Ramos (cell line): ENCODE data around the gene FHL3.
"Not testable (repeated sequence)": the region's sequence is repeated elsewhere in the genome, so short reads cannot be mapped to it uniquely, and the experiment has no call there.

Source experiments
- in situ Hi-C: fragments of 300-500 bp; cut with MboI; formaldehyde crosslinking; loops from one replicate; pipeline ENCODE4 v1.14.3; 2022; ENCODE audit warnings: low sequenced_read_pairs; ENCODE audit not compliant: unreplicated experiment

The FHL3 gene

GRCh38 chr1:37997256-37998088 is 7.8 kb downstream of the FHL3 start:
- in situ Hi-C loops: loop anchor here (10.0 kb wide), 1 partner anchor 403 kb away; the partner anchor contains the start of gene GNL2

GRCh38 chr1:37995751-37996345 is 9.5 kb downstream of the FHL3 start:
- in situ Hi-C loops: loop anchor here (10.0 kb wide), 1 partner anchor 401 kb away; the partner anchor contains the start of gene GNL2

GRCh38 chr1:37994886-37995566 is 10.3 kb downstream of the FHL3 start:
- in situ Hi-C loops: loop anchor here (10.0 kb wide), 1 partner anchor 400 kb away; the partner anchor contains the start of gene GNL2

GRCh38 chr1:37989361-37989930 is 15.9 kb downstream of the FHL3 start:
- in situ Hi-C loops: no loop called here

GRCh38 chr1:37987679-37988078 is 17.6 kb downstream of the FHL3 start:
- in situ Hi-C loops: no loop called here

GRCh38 chr1:37983546-37983945 is 21.8 kb downstream of the FHL3 start:
- in situ Hi-C loops: no loop called here

DNA sequence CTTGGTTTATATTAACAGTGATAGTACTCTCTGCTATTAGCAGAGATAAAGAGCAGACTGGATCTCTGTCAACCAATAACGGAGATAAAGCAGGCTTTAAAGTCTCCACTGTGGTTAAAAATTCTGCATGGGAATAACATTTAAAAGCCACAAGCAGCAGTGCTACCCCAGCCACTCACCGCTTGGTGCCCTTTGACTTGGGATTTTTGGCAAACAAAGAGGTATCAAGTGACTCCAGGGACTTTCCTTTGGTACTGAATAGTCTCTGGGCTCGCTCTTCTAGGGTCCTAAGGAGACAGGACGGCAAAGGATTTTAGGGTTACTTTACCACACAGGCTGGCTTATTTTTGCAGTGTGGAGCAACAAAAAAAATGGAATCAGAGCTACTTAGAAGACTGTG is 26.8 kb downstream of the FHL3 start:
- in situ Hi-C loops: no loop called here

DNA sequence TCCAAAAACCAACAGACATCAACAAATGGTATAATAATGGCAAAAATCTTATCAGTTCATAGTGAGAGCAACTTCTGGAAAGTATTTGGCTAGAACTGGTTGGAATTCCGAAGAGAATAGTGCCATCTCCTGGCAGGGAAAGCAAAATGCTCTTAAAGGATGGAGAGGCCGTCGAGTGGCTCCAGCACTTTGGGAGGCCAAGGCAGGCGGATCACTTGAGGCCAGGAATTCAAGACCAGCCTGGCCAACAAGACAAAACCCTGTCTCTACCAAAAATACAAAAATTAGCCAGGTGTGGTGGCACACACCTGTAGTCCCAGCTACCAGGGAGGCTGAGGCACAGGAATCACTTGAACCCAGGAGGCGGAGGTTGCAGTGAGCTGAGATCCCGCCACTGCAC is 30.2 kb downstream of the FHL3 start:
- in situ Hi-C loops: not testable (repeated sequence)

GRCh38 chr1:37974567-37974966 is 30.7 kb downstream of the FHL3 start:
- in situ Hi-C loops: no loop called here

- in situ Hi-C loops: not testable (repeated sequence)
These were observed 31.6 kb downstream of the FHL3 start for GRCh38 chr1:37973684-37974083.

DNA sequence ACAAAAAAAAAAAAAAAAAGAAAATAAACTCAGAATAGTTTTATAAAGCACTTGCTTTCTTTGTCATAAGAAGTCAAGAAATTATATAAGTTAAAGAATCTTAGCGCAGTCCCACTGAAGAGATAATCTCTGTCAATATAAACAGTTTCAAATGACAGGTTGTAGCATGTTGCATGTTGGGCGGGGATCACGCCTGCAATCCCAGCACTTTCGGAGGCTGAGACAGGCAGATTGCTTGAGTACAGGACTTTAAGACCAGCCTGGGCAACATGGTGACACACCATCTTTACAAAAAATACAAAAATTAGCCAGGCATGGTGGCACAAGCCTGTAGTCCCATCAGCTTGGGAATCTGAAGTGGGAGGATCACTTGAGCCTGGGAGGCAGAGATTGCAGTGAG is 40.0 kb downstream of the FHL3 start:
- in situ Hi-C loops: loop anchor here (5.0 to 10.0 kb wide), 2 partner anchors 73 to 90 kb away; no protein-coding TSS in a partner anchor

DNA sequence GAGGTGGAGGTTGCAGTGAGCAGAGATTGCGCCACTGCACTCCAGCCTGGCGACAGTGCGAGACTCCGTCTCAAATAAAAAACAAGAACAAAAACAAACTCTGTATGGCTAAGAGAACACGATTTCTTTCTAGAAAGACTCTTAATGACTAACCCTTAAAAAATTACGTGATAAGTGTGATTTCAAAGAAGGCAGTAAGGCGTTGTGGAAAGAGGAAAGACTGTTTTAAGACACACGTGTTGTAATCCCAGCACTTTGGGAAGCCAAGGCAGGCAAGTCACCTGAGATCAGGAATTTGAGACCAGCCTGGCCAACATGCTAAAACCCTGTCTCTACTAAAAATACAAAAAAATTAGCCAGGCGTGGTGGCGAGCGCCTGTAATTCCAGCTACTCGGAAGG is 41.2 kb downstream of the FHL3 start:
- in situ Hi-C loops: loop anchor here (10.0 kb wide), 1 partner anchor 89 kb away; no protein-coding TSS in a partner anchor

- in situ Hi-C loops: no loop called here
These were observed 46.6 kb downstream of the FHL3 start for GRCh38 chr1:37958690-37959089.

- in situ Hi-C loops: no loop called here
These were observed 49.6 kb downstream of the FHL3 start for GRCh38 chr1:37955685-37956084.

- in situ Hi-C loops: no loop called here
These were observed 50.9 kb downstream of the FHL3 start for GRCh38 chr1:37954316-37954971.

DNA sequence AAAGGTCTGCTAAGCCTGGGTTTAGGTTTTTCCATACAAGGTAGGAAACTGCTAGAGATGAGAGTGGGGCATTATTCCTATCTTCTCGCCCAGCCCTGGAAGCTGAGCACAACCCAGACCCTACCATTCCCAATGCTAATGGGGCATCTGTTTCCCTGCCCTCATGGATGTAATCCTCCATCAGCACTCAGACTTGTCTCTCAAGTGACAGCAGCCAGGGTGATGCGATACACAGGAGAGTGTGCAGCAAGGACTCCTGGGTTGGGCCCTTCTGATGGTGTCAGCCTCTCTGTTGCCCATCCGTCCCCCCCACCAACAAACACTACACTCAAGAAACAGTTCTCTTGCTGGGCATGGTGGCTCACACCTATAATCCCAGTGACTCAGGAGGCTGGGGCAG is 52.6 kb downstream of the FHL3 start:
- in situ Hi-C loops: no loop called here

DNA sequence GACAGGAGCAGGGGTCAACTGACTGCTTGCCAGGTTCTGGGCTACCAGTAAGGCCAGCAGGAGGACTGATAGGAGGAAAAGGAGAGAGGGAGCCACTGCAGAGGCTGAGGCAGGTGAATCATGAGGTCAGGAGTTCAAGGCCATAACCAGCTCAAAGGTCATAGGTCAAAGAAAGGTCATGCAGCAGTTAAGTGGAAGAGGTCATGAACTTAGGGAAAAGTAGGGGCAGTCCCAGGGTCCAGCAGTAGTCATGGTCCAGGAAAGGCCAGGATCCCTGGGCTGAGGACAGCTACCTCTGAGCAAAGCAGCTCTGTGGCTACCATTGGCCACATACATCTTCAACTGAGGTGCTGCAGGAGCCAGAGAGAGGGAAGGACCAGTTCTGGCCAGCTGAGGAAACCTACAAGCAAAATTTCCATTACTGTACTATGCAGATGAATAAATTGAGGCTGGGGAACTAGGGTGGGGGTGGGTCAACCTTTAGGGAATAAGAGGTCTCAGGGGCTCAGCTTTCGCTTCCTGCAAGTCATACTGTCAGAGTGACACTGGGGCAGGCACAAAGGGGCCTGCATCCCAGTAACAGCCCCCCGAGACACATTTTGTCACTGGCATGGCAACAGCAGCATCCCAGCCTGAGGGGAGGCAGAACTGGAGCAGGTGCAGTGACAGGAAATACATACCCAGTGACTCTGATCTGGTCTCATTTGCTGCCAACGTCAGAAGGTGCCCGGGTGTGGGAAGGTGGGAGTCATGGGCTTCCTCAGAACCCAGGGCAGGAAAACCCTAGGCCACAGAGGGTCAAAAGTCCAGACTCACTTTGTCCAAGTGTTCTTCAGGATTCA is 53.3 kb downstream of the FHL3 start:
- in situ Hi-C loops: no loop called here

- in situ Hi-C loops: no loop called here
These were observed 54.1 kb downstream of the FHL3 start for GRCh38 chr1:37951041-37951782.
